Rectal smooth muscle tissue (tissue), 1 donor: ENCODE results near the gene FAM184B.
"Not testable (repeated sequence)": the region's sequence is repeated elsewhere in the genome, so short reads cannot be mapped to it uniquely, and the experiment has no call there.

Source experiments
- H3K27ac ChIP-seq: one replicate; pipeline ENCODE4 v1.7.0; 2013; ENCODE audit warnings: low read depth, low read length, inconsistent platforms
- H3K27me3 ChIP-seq: one replicate; pipeline ENCODE4 v1.7.0; 2013; ENCODE audit warnings: low read length; ENCODE audit not compliant: control insufficient read depth, insufficient read depth
- H3K36me3 ChIP-seq: one replicate; pipeline ENCODE4 v1.7.0; 2013; ENCODE audit warnings: low read length; ENCODE audit not compliant: control insufficient read depth, insufficient read depth
- H3K4me1 ChIP-seq: one replicate; pipeline ENCODE4 v1.7.0; 2013; ENCODE audit warnings: low read length; ENCODE audit not compliant: control insufficient read depth, insufficient read depth
- H3K4me3 ChIP-seq: one replicate; pipeline ENCODE4 v1.7.0; 2013; ENCODE audit warnings: low read length
- H3K9ac ChIP-seq: one replicate; pipeline ENCODE4 v1.7.0; 2013; ENCODE audit warnings: low read length

Gene FAM184B

GRCh38 chr4:17736484-17736883 is 44.9 kb downstream of the FAM184B start:
- no peak overlapping the region for H3K4me3 ChIP-seq
- H3K4me1 ChIP-seq: no peaks in the 10 kb centered on the region
- H3K27ac ChIP-seq: no peak overlapping the region
- no peaks in the 10 kb centered on the region for H3K27me3 ChIP-seq
- no peak overlapping the region for H3K9ac ChIP-seq
- H3K36me3 ChIP-seq: no peaks in the 10 kb centered on the region

- H3K36me3 ChIP-seq: no peaks in the 10 kb centered on the region
- no peak overlapping the region for H3K4me3 ChIP-seq
- H3K4me1 ChIP-seq: no peaks in the 10 kb centered on the region
- no peaks in the 10 kb centered on the region for H3K27me3 ChIP-seq
- H3K27ac ChIP-seq: no peak overlapping the region
- H3K9ac ChIP-seq: no peak overlapping the region
Observed at GRCh38 chr4:17726911-17727310, 54.5 kb downstream of the FAM184B start.

- Histone ChIP-seq H3K27ac (no peak overlapping the region), H3K9ac (no peak overlapping the region), H3K4me3 (no peak overlapping the region), H3K4me1 (no peaks in the 10 kb centered on the region), H3K36me3 (no peaks in the 10 kb centered on the region), H3K27me3 (no peaks in the 10 kb centered on the region)
Observed at GRCh38 chr4:17723648-17724047, 57.8 kb downstream of the FAM184B start.

GRCh38 chr4:17722356-17722700 is 59.1 kb downstream of the FAM184B start:
- Histone ChIP-seq H3K4me3 (no peak overlapping the region), H3K27ac (no peak overlapping the region), H3K36me3 (no peaks in the 10 kb centered on the region), H3K4me1 (no peaks in the 10 kb centered on the region), H3K27me3 (no peaks in the 10 kb centered on the region), H3K9ac (no peak overlapping the region)

- Histone ChIP-seq H3K36me3 (no peaks in the 10 kb centered on the region), H3K27ac (no peak overlapping the region), H3K27me3 (no peaks in the 10 kb centered on the region), H3K4me3 (no peak overlapping the region), H3K4me1 (no peaks in the 10 kb centered on the region), H3K9ac (no peak overlapping the region)
Observed at GRCh38 chr4:17721496-17722355, 59.7 kb downstream of the FAM184B start.

GRCh38 chr4:17719106-17719505 is 62.3 kb downstream of the FAM184B start:
- H3K27ac ChIP-seq: no peak overlapping the region
- no peaks in the 10 kb centered on the region for H3K27me3 ChIP-seq
- H3K36me3 ChIP-seq: no peaks in the 10 kb centered on the region
- no peaks in the 10 kb centered on the region for H3K4me1 ChIP-seq
- H3K4me3 ChIP-seq: no peak overlapping the region
- no peak overlapping the region for H3K9ac ChIP-seq

- no peak overlapping the region for H3K4me3 ChIP-seq
- H3K27me3 ChIP-seq: no peaks in the 10 kb centered on the region
- no peaks in the 10 kb centered on the region for H3K36me3 ChIP-seq
- H3K4me1 ChIP-seq: no peaks in the 10 kb centered on the region
- no peak overlapping the region for H3K27ac ChIP-seq
- no peak overlapping the region for H3K9ac ChIP-seq
Observed at GRCh38 chr4:17718471-17718870, 63.0 kb downstream of the FAM184B start.

- H3K36me3 ChIP-seq: no peaks in the 10 kb centered on the region
- H3K27me3 ChIP-seq: no peaks in the 10 kb centered on the region
- no peak overlapping the region for H3K9ac ChIP-seq
- no peaks in the 10 kb centered on the region for H3K4me1 ChIP-seq
- H3K27ac ChIP-seq: no peak overlapping the region
- H3K4me3 ChIP-seq: no peak overlapping the region
Observed at GRCh38 chr4:17717301-17717700, 64.1 kb downstream of the FAM184B start.

- no peaks in the 10 kb centered on the region for H3K36me3 ChIP-seq
- no peaks in the 10 kb centered on the region for H3K27me3 ChIP-seq
- no peak overlapping the region for H3K27ac ChIP-seq
- H3K9ac ChIP-seq: no peak overlapping the region
- no peaks in the 10 kb centered on the region for H3K4me1 ChIP-seq
- no peak overlapping the region for H3K4me3 ChIP-seq
Observed at GRCh38 chr4:17715511-17715910, 65.9 kb downstream of the FAM184B start.

GRCh38 chr4:17713779-17714178 is 67.6 kb downstream of the FAM184B start:
- H3K27ac ChIP-seq: no peak overlapping the region
- no peaks in the 10 kb centered on the region for H3K27me3 ChIP-seq
- no peak overlapping the region for H3K4me3 ChIP-seq
- no peaks in the 10 kb centered on the region for H3K4me1 ChIP-seq
- no peak overlapping the region for H3K9ac ChIP-seq
- no peaks in the 10 kb centered on the region for H3K36me3 ChIP-seq

- no peak overlapping the region for H3K4me3 ChIP-seq
- no peak overlapping the region for H3K9ac ChIP-seq
- no peaks in the 10 kb centered on the region for H3K4me1 ChIP-seq
- H3K27ac ChIP-seq: no peak overlapping the region
- no peaks in the 10 kb centered on the region for H3K27me3 ChIP-seq
- H3K36me3 ChIP-seq: no peaks in the 10 kb centered on the region
Observed at GRCh38 chr4:17712166-17712565, 69.3 kb downstream of the FAM184B start.

- H3K4me1 ChIP-seq, H3K27me3 ChIP-seq, H3K4me3 ChIP-seq, H3K36me3 ChIP-seq, H3K9ac ChIP-seq, H3K27ac ChIP-seq: not testable (repeated sequence)
Observed at GRCh38 chr4:17711206-17711605, 70.2 kb downstream of the FAM184B start.

GRCh38 chr4:17709763-17710068 is 71.7 kb downstream of the FAM184B start:
- no peak overlapping the region for H3K4me3 ChIP-seq
- H3K27me3 ChIP-seq: no peaks in the 10 kb centered on the region
- no peak overlapping the region for H3K9ac ChIP-seq
- H3K27ac ChIP-seq: no peak overlapping the region
- no peaks in the 10 kb centered on the region for H3K4me1 ChIP-seq
- H3K36me3 ChIP-seq: no peaks in the 10 kb centered on the region
